A204.1 (cell line): ENCODE data around the gene IL17F.

Experiments used
- FAIRE-seq: peaks from 2 replicates; lab custom pipeline; 2012; peaks lifted over from hg19 to GRCh38; lab: Jason Lieb, UNC

Gene IL17F

GRCh38 chr6:52244400-52244799, at the start of gene IL17F:
TSS of gene IL17F (minus strand) at chr6:52244500. CDS start at chr6:52244429, 71 bp downstream.
- FAIRE-seq, result no peak

DNA sequence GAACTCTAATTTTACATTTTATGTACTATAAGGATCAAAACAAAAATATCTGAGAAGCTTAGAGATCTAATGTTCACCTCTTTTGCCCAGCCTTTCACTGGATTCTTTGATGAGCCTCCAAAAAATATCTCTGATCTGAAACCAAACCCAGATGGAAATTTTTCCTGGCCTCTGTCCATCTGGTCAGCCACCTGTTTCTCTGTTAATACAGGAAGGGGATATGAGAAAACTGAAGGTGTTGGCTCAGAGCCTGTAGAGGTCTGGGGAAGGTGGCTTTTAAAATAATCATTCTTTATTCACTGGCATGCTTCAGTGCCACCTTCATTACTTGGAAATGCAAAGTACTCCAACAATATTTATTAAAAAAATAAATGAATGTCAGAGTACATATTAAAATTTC, 48.8 kb upstream of the IL17F start:
- FAIRE-seq, result no peak

GRCh38 chr6:52288841-52289240, 44.5 kb upstream of the IL17F start:
- FAIRE-seq, result no peak

- FAIRE-seq, result no peak
These were observed 43.9 kb upstream of the IL17F start for GRCh38 chr6:52288216-52288615.

GRCh38 chr6:52286798-52287432, 42.6 kb upstream of the IL17F start:
- peak; percentile 88 for FAIRE-seq

- FAIRE-seq, result peak; percentile 21
These were observed 41.1 kb upstream of the IL17F start for GRCh38 chr6:52285177-52286068.

GRCh38 chr6:52284460-52285176, 40.3 kb upstream of the IL17F start, which contains the start of gene MCM3:
TSS of gene MCM3 (minus strand) at chr6:52284742. CDS start at chr6:52284674, 68 bp downstream.
- peak; percentile 99 for FAIRE-seq

- FAIRE-seq, result no peak
These were observed 39.8 kb upstream of the IL17F start for GRCh38 chr6:52284131-52284459.

- no peak for FAIRE-seq
These were observed 38.8 kb upstream of the IL17F start for GRCh38 chr6:52283111-52283510.

GRCh38 chr6:52276130-52276529, 31.8 kb upstream of the IL17F start:
- no peak for FAIRE-seq

DNA sequence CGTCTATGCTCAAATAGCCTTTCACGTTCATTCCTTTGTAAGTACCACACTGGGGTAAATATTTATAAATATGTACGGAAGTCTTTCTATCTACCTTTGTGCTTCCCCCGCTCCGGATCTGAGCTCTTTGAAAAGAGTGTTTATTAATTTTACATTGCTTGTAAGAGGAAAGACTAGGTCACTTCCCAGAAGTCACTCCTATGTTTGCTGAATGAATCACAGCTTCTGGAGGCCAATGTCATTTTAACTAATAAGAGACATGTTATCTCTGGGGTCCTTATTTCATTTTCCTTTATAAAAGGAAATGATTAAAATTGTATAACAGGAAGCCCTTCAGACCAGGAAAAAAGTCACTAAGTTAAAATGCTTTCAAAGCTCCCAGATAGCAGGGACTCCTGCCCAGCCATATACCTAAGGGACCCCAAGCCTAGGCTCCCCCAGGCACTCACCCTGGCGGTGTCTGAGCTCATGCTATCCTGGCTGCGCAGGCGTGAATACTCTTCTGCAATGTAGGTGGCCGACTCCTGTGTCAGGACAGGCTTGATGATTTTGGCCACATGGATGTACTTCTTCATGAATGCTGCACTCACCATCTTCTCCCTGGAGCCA, 27.7 kb upstream of the IL17F start:
- FAIRE-seq, result no peak

- FAIRE-seq, result peak; percentile 88
These were observed 19.6 kb upstream of the IL17F start for GRCh38 chr6:52263709-52264540.

GRCh38 chr6:52262620-52263344, 18.5 kb upstream of the IL17F start:
- no peak for FAIRE-seq

DNA sequence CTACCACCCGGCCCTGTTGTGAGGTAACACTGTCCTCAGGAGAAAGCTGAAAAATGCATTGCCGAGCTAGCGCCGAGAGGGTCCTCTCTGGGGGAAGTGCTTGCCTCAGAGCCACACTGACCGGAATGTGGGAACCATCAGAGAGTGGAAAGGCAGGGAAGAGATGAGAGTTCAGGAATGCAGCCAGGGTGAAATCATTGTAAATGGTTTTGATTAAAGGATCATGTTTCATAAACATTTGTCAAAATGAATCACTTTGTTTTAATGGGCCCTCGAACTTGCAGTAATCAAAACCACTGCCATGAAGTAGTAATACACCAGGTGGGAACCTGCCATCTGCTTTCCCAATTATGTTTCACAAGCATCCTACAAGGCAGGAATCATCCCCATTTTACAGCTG, 16.9 kb upstream of the IL17F start:
- no peak for FAIRE-seq

GRCh38 chr6:52260634-52261033, 16.3 kb upstream of the IL17F start:
- FAIRE-seq, result no peak

DNA sequence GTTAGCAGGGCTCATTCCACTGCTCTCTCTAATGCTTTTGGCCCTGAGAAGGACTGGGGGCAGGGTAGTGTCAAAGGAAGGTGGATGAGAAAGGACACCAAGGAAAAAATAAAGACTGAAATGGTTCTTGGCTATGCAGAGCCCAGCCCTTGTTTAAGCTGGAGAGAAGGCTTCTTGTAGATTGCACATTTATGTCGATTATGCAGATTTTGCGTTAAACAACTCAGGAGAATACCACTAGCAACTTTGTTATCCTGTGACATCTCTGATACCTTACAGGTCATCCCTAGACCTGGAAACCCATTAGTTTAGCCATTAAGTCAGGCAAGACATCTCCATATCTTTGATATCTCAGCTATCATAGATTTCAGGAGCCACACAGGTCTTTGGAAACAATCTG, 11.1 kb upstream of the IL17F start:
- no peak for FAIRE-seq

- FAIRE-seq, result no peak
These were observed 10.6 kb upstream of the IL17F start for GRCh38 chr6:52254731-52255378.

DNA sequence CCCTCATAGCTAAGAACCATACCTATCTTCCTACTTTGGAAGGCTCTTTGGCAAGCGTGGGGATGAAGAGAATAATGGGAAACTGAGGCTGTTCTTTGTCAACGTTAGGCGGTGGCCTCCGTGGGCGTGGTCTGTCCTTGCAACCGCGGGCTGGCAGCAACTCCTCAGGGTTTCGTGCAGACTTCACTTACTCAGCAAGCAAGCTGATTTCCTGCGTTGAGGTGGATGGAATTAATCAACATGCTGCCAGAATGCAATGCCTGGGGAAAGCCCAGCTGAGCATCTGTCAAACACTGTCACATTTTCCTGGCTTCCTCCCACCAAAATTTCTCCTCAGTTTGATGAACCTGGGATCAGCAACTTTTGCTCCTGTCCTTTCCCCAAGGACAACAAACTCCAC, 9.2 kb upstream of the IL17F start:
- no peak for FAIRE-seq

DNA sequence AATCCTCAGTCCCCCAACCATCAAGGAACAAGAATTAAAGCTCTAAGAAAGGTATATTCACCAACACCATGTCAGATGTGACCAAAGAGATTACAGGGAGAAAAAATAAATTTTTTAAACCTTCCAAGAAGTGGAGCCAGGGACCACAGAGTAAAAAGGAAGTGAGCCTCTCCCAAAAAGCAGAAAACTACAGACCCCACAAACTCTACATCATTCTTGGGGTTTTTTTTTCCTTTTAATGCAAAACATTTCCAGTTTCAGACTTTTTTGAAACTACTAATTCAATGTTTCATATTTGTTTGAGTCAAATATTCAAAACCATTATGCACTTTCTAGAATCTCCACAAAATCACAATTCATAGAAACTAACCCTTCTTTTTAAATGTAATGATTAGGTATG, 6.8 kb upstream of the IL17F start:
- no peak for FAIRE-seq

DNA sequence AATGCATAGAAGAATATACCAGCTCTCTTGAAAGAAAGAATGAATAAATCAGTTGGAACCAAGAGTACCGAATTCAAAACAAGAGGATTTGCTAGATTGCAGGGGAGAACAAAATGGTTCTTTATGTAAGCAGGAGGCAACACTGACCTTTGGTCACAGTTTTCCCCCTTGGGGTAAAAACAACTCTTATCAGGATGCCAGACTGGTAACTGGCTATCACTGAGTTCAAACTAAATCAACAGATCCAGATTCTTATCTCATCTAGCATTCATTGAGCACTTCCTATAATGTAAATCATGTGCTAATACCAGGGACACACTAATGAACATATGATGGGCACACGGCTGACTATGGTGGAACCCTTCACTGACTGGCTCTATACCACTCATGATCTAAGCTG, 4.8 kb upstream of the IL17F start:
- no peak for FAIRE-seq

GRCh38 chr6:52245425-52245824, 1.1 kb upstream of the IL17F start:
- FAIRE-seq, result no peak
